Colonic mucosa (tissue), 4 donors: ENCODE measurements around the gene ADO. TPM values are rescaled to one million over a fixed set of nuclear protein-coding genes. Genes with fewer than 3 reads are reported as not detected.
A peak's percentile ranks its signal among the peaks of the same experiment; 100 is the strongest.

Experiments used
- DNase-seq: peaks from one replicate; pipeline ENCODE4 v3.0.0-alpha.2; 2020
- H3K27ac ChIP-seq: fragments of 200-600 bp; one replicate; pipeline ENCODE4 v1.8.0; 2021
- H3K27me3 ChIP-seq: fragments of 200-600 bp; one replicate; pipeline ENCODE4 v1.8.0; 2021
- H3K36me3 ChIP-seq: fragments of 200-600 bp; one replicate; pipeline ENCODE4 v1.8.0; 2021
- H3K4me1 ChIP-seq: fragments of 200-600 bp; one replicate; pipeline ENCODE4 v1.8.0; 2021; ENCODE audit warnings: mild to moderate bottlenecking
- H3K4me3 ChIP-seq: fragments of 200-600 bp; one replicate; pipeline ENCODE4 v1.8.0; 2021
- H3K9ac ChIP-seq, 2 donors: one replicate each; pipeline ENCODE4 v1.7.0; 2013; ENCODE audit warnings: control low read depth in 2 of 2, low read depth in 2 of 2, low read length in 2 of 2
- H3K9me3 ChIP-seq: fragments of 200-600 bp; one replicate; pipeline ENCODE4 v1.8.0; 2021
- intact Hi-C: fragments of 100-400 bp; cut with DNase I; formaldehyde crosslinking; loops from one replicate; pipeline ENCODE4 v1.14.1; 2022
- total RNA-seq, 2 donors: library from RNA; stranded (reverse); fragmentation: NEBNext Ultra II Directional in 1 of 2; extraction: Animal tissue kit (Norgen Biotek cat#: 25700) in 1 of 2; gene quantifications; one replicate each; pipeline ENCODE4 v1.2.1, GENCODE V29; 2021
- TF ChIP-seq, protein P1 (sequence below): fragments of 200-600 bp; IDR thresholded peaks from one replicate; pipeline ENCODE4 v1.8.0; 2022; ENCODE audit warnings: antibody characterized with exemption, mild to moderate bottlenecking
- donor health status: healthy.
- donor health status: DM: no; HTN: no; CAD: no.
- donor health status: DM: no; HTN: no; CAD: no.

ADO gene
- total RNA-seq, 2 donors from 2014 or later, result 13.5 to 15.5 TPM

DNA sequence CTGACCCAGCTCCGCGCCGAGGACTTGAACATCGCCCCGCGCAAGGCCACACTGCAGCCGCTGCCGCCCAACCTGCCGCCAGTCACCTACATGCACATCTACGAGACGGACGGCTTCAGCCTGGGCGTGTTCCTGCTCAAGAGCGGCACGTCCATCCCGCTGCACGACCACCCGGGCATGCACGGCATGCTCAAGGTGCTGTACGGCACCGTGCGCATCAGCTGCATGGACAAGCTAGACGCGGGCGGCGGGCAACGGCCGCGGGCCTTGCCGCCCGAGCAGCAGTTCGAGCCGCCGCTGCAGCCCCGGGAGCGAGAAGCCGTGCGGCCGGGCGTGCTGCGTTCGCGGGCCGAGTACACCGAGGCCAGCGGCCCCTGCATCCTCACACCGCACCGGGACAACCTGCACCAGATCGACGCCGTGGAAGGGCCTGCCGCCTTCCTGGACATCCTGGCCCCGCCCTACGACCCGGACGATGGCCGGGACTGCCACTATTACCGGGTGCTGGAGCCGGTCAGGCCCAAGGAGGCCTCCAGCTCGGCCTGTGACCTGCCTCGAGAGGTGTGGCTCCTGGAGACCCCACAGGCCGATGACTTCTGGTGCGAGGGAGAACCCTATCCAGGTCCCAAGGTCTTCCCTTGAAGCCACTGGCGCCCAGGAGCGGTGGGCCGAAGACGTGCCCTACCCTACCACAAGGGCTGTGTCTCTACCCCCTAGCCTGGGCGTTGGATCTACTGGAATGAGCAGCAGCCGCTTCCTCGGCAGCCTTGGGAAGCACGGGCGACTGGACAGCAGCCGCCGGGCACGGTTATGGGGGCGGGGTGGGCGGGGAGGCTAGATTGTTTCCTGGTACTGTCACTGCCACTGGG is 945 bp downstream of the ADO start:
- TF ChIP-seq, protein P1, sequence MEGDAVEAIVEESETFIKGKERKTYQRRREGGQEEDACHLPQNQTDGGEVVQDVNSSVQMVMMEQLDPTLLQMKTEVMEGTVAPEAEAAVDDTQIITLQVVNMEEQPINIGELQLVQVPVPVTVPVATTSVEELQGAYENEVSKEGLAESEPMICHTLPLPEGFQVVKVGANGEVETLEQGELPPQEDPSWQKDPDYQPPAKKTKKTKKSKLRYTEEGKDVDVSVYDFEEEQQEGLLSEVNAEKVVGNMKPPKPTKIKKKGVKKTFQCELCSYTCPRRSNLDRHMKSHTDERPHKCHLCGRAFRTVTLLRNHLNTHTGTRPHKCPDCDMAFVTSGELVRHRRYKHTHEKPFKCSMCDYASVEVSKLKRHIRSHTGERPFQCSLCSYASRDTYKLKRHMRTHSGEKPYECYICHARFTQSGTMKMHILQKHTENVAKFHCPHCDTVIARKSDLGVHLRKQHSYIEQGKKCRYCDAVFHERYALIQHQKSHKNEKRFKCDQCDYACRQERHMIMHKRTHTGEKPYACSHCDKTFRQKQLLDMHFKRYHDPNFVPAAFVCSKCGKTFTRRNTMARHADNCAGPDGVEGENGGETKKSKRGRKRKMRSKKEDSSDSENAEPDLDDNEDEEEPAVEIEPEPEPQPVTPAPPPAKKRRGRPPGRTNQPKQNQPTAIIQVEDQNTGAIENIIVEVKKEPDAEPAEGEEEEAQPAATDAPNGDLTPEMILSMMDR, result no peak
- Histone ChIP-seq H3K36me3 (no peaks in the 10 kb centered on the region), H3K4me1 (peaks cover 13% of the 10 kb centered on the region), H3K27ac (peak overlapping the region; percentile 88), H3K27me3 (no peaks in the 10 kb centered on the region), H3K9ac (peak overlapping the region; percentile 63 to 86), H3K9me3 (no peaks in the 10 kb centered on the region), H3K4me3 (peak overlapping the region; percentile 95)
- intact Hi-C loops, result no loop called here
- DNase-seq, result peak; percentile 58

DNA sequence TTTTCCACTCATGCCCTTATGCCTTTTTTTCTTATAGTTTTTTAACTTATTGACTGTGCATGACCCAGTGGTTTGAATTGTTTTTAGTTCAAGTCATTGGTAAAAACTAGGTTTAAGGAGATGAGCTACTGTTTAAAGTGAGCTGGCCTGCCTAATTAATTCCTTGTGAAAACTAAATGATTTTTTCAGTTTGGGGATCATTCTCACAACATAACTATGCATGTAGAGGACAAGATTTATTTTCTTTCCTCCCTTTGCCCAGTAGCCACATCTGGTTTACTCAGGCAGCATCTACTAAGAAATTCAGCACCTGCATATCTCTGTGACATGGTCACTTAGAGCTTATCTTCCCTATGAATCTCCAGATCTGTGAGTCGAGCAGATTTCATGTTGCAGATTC is 1.7 kb downstream of the ADO start:
- intact Hi-C loops, result no loop called here
- Histone ChIP-seq H3K27ac (no peak overlapping the region), H3K4me3 (peak overlapping the region; percentile 95), H3K36me3 (no peaks in the 10 kb centered on the region), H3K9me3 (no peaks in the 10 kb centered on the region), H3K4me1 (peaks cover 13% of the 10 kb centered on the region), H3K9ac (no peak overlapping the region), H3K27me3 (no peaks in the 10 kb centered on the region)
- no peak for DNase-seq
- TF ChIP-seq, protein P1, result no peak

DNA sequence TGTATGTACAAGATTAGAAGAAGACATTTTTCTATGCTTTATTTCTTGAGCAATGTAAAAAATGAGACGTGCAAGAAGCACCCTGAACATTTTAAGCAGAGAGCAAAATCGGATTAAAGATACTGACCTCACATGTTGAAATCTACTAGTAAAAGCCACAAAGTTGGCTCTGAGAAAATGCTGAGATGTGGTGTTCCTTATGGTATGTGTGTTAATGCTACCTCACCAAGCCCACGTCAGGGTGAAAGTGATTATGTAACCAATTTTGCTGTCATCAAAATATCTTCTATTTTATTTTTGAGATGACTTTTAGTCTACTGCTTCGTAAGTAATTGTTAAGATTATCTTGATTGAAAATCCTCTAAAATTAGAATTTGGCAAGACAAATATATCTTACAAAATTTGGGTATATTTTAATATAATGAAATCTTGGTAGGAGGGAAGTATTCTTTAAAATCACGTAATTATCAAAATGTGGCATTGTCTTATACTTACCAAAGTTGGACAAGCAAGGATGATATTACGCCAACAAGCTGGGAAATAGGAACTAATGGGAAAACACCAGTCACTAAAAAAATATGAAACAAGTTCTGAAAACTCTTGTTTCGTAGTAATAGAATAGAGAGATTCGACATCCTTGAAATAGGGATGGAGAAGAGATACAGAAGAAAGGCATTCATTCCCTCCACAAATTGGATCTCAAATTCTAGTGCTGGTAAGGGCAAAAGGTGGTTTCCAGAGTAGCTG is 5.8 kb downstream of the ADO start:
- no peak overlapping the region for H3K9ac ChIP-seq

DNA sequence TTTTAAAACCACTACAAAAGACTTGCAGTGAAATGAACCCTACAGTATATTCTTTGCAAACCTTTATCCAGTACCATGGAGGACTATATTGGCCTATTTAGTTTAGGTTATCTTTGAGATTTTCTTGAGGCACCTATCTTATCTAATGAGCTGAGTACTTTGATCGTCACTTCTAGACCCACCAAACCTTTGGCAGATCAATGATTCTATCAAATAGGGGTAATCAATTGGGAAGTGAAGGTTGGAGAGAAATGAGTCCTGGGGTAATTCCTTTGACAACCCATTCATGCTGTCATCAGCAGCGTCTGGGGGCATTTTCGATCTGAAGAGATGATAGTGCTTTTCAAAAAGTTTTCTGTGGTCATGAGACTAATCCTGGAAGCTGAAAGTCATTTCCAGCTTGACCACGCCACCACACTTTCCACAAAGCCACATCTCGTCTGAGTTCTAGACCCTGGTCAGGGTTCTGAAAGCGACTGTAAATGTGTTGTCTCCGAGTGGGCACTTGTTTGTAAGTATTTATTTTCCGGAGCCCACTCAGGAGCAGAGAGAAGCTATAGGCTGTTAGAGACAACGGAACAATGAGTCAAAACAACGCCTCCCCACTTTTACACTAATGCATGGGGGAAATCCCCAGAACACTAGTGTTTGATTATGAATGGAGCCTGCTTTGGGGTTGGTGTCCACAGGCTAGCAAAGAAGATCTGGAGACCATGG is 6.8 kb downstream of the ADO start:
- DNase-seq, result no peak
- Histone ChIP-seq H3K27me3 (peaks cover 19% of the 10 kb centered on the region), H3K36me3 (no peaks in the 10 kb centered on the region), H3K27ac (no peak overlapping the region), H3K9me3 (no peaks in the 10 kb centered on the region), H3K4me3 (no peak overlapping the region), H3K9ac (no peak overlapping the region), H3K4me1 (peaks cover 22% of the 10 kb centered on the region)
- TF ChIP-seq, protein P1, result no peak
- intact Hi-C loops, result loop anchor here (10.0 kb wide), 1 partner anchor 357 kb away; no protein-coding TSS in a partner anchor

More for the DNA sequence above, 5.8 kb downstream of the ADO start:
- Histone ChIP-seq H3K4me1 (peaks cover 20% of the 10 kb centered on the region), H3K4me3 (no peak overlapping the region), H3K36me3 (no peaks in the 10 kb centered on the region), H3K9me3 (no peaks in the 10 kb centered on the region), H3K27me3 (peaks cover 12% of the 10 kb centered on the region), H3K27ac (no peak overlapping the region)
- intact Hi-C loops, result loop anchor here (10.0 kb wide), 1 partner anchor 356 kb away; no protein-coding TSS in a partner anchor
- TF ChIP-seq, protein P1, result no peak
- DNase-seq, result no peak
